Measurements from ENCODE around the gene DNM2. TPM values are rescaled to one million over a fixed set of nuclear protein-coding genes. Genes with fewer than 3 reads are reported as not detected.

The DNM2 gene
- total RNA-seq, 1 donor from 2014 or later, result 79.8 TPM

DNA sequence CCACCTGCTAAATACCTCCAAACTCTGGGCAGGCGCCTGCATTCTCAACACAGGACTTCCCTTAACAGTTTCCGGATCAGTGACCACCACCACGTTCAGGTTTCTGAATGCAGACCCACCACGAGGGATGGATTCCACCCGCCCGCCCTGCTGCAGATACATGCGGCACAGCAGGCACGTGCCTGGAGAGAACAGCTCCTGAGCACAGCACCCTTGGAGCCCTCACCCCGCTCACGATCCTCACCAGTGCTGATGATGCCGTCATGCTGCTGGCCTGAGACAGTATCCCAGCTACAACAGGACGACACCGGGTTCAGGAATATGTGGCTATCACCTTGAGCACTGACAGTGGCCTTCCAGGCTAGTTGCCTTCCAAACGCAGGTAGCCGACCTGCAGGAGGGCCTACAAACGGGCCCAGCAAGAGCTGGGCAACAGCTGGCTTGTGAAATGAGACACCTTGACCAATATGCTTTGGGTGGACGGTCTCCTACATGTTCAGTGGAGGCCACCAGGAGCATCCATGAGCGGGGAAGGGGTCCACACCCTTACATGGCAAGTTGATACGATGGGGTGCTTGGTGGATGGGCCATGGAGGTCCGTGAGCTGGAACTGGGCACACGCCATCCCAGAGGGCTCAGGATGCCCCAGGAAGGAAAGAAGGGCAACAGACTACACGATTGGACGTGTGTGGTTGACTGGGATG is 26.5 kb upstream of the DNM2 start:
- ATAC-seq, result no peak

- ATAC-seq, result no peak
Observed at GRCh38 chr19:10691883-10692282, 26.0 kb upstream of the DNM2 start.

- ATAC-seq, result no peak
Observed at GRCh38 chr19:10692673-10693264, 25.1 kb upstream of the DNM2 start.

DNA sequence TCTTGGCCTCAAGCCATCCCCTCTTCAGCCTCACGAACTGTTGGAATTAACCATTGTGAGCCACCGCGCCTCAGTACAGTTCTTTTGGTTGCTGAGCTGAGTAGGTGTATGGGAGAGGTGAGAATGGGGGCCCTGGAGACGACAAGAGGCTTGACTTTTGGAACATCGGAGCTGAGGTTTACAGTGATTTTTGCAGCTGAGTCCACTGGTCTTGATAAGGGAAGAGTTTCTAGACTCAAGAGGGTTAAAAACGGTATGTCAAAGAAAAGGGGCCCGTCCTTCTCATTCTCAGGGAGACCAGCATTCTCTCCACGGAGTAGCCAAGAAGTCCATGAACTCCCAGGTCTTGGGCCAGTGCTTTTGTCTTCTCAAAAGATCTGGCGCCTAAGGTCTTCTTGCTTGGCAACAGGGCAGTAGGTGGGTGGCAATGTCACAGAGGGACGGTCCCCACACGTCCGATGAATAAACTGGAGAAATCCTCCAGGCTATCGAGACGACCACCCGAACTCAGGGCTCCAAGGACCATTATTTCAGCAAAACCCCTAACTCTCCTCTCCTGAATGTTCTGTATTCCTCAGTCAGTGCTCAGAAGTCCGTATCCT is 23.1 kb upstream of the DNM2 start:
- ATAC-seq, result no peak

GRCh38 chr19:10695401-10696398 is 22.2 kb upstream of the DNM2 start:
- ATAC-seq, result peak; percentile 98

GRCh38 chr19:10699650-10700335 is 18.1 kb upstream of the DNM2 start:
- peak; percentile 23 for ATAC-seq

GRCh38 chr19:10701955-10702525 is 15.8 kb upstream of the DNM2 start:
- peak; percentile 12 for ATAC-seq

GRCh38 chr19:10706990-10707389 is 10.9 kb upstream of the DNM2 start:
- peak; percentile 30 for ATAC-seq

DNA sequence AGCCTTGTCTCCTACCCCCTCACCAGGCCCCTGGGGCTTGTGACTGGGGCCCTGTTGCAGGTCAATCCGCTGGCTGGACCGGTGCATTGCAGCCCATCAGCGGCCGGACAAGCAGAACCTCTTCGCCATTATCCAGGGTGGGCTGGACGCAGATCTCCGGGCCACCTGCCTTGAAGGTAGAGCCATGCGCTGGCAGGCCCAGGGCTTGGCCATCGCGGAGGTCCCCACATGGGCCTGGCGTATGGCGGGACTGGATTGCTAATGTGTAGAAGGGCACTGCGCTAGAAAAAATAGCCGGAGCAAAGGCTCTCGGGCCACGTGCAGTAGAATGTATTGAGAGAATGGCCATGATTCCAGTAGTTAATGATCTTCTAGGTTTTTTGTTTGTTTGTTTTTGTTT is 10.4 kb upstream of the DNM2 start:
- peak; percentile 12 for ATAC-seq

- ATAC-seq, result no peak
Observed at GRCh38 chr19:10708291-10708690, 9.6 kb upstream of the DNM2 start.

- ATAC-seq, result no peak
Observed at GRCh38 chr19:10712045-10712444, 5.8 kb upstream of the DNM2 start.

GRCh38 chr19:10712754-10713153 is 5.1 kb upstream of the DNM2 start:
- no peak for ATAC-seq

DNA sequence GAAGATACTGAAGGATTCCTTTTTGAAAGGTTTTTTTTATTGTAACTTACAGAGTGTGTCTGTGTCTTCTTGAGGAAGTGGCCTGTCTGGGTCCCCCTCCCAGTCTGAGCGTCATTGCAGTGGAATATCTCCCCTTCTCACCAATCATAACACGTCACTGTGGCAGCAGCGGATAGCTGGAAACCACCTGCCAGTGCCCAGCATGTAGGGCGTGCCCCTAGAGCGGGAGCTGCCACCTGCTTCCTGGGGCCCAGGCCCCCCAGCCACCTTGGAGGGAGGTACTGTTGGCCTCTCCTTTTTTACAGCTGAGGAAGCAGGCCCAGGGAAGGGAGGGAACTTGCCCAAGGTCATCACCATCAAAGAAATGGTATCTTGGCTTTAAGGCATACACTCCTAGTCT is 4.6 kb upstream of the DNM2 start:
- no peak for ATAC-seq

DNA sequence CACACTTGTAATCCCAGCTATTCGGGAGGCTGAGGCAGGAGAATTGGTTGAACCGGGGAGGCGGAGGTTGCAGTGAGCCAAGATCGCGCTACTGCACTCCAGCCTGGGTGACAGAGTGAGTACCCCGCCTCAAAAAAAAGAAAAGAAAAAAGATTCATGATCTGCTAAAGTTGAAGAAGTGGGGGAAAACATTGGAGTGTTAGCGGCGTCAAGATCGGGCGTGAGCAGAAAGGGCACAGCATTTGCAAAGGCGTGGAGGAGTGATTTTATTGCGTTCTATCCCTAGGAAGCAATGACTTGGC is 874 bp upstream of the DNM2 start:
- ATAC-seq, result no peak

DNA sequence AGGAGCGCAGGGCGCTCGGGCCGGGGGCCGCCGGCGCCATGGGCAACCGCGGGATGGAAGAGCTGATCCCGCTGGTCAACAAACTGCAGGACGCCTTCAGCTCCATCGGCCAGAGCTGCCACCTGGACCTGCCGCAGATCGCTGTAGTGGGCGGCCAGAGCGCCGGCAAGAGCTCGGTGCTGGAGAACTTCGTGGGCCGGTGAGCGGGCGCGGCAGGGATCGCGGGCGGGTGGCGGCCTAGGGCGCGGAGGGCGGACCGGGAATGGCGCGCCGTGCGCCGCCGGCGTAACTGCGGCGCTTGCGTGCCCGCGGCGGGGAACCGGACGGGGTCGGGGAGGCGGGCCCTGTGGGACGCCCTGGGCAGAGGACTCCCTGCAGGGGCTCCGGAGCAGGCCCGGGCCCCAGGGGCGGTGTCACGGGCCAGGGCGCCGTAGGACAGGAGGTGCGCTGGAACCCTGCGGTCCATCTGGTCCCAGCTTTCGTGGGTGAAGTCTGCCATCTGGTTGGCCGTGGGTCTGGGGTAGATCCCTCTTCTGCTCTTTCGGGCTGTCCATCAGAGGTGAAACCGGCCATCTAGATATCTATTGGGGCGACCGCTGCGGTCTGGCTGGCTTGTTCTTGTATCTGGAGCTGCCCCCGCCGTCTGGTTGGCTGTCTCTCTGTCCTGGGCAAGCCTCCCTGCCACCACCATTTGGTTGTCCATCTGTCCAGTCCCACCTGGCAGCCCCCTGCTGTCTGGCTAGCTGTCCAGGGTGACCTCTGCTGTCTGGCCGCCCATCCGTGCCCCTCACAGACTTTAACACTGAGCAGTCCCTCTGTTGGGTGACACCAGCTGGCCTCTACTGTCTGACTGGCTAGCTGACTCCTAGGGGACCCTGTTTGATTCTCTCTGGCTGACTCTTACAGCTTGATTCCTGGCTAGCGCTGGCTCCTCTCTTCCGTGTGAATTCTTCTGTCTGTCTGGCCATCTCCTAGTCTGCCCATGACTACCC is 622 bp downstream of the DNM2 start:
- ATAC-seq, result peak; percentile 33

DNA sequence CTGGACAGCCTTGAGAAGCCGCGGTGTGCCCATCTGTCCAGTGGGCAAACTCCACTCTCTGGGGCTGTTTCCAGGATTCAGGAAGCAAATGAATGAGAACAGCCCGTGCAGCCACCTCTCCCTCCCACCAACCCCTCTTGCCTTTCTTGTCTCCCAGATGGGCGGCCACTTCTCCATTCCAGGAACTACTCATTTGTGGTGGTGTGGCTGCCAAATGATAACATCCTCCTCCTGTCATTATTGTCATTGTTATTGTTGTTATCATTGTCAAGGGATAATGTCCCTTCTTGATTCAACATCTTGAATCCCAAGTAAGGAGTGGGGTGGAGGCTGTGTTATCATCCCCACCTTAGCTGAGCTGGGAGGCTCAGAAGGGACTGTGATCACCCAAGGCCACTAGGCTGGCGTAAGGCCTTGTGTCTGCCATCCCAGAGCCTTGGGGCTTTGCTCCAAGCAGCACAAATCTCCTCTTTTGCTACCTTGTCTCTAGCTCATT is 1.6 kb downstream of the DNM2 start:
- no peak for ATAC-seq

GRCh38 chr19:10720607-10721125 is 2.8 kb downstream of the DNM2 start:
- ATAC-seq, result no peak

DNA sequence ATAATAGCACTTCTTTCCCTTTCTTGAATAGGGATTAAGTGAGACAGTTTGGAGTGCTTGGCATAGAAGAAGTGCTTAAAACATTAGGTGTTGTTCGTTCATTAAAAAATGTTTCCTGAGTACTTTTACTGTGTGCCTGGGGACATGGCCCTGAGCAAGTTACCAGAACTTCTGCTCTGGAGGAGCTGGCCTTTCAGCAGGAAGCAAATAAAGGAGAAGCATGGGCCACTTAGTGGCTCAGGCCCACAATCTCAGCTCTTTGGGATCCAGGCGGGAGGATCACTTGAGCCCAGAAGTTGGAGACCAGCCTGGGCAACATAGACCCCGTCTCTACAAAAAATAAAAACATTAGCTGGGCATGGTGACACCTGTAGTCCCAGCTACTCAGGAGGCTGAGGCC is 5.7 kb downstream of the DNM2 start:
- no peak for ATAC-seq

GRCh38 chr19:10724573-10725071 is 6.7 kb downstream of the DNM2 start:
- no peak for ATAC-seq

- ATAC-seq, result no peak
Observed at GRCh38 chr19:10725415-10725814, 7.5 kb downstream of the DNM2 start.

Measured in esophagus mucosa (tissue), 1 donor.